ENCODE measurements around the gene PARPBP. TPM values are rescaled to one million over a fixed set of nuclear protein-coding genes. Genes with fewer than 3 reads are reported as not detected.

PARPBP gene, protein sequence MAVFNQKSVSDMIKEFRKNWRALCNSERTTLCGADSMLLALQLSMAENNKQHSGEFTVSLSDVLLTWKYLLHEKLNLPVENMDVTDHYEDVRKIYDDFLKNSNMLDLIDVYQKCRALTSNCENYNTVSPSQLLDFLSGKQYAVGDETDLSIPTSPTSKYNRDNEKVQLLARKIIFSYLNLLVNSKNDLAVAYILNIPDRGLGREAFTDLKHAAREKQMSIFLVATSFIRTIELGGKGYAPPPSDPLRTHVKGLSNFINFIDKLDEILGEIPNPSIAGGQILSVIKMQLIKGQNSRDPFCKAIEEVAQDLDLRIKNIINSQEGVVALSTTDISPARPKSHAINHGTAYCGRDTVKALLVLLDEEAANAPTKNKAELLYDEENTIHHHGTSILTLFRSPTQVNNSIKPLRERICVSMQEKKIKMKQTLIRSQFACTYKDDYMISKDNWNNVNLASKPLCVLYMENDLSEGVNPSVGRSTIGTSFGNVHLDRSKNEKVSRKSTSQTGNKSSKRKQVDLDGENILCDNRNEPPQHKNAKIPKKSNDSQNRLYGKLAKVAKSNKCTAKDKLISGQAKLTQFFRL
- total RNA-seq: 1.4 and 1.7 TPM in 2 replicates

DNA sequence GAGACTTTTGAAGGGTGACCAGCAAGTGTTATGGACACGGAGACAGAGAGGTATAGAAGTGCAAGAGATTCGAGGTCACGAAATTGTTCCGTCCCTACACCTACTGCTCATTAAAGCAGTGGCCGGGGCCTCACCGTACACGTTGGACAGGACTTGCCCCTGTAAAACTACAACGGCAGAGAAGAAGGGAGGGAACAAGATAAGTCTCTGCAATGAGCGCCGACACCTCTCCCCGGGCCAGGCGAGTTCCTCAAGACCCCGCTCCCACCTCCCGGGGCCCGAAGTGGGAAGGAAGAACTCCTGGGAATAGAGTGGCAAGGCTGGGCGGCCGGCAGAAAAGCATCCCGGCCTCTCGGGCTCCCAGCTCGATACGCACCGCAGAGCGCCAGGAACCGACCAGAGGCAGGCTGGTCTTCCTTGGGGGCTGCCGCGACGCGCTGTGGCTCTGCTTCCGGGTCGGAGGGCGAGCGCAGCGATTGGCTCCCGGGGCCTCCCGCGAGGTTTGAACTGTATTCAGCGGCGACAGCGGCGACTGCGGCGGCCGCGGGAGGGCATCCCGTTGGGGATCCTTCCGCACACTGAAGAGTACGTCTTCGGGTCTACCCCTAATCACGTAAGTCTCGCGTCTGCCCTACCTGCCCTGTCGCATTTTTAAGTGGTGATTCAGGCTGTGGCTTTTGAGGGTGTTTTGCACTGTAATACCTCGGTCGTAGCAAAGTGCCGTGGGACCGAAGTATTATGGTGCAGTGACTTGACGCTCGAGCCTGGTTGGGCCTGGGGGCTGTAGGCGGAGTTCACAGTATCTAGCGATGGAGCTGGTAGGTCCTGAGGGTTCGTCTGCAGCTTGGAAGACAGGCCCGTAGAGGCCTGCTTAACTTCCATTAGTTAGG, at the start of gene PARPBP, which contains the start of gene NUP37:
PARPBP (plus strand) TSS at position 510 of the 890 bp plus-strand sequence. CDS start 3,706 bp downstream, outside the sequence.
NUP37 (minus strand) TSS at position 441 of the 890 bp plus-strand sequence. CDS start 1,596 bp downstream, outside the sequence.

DNA sequence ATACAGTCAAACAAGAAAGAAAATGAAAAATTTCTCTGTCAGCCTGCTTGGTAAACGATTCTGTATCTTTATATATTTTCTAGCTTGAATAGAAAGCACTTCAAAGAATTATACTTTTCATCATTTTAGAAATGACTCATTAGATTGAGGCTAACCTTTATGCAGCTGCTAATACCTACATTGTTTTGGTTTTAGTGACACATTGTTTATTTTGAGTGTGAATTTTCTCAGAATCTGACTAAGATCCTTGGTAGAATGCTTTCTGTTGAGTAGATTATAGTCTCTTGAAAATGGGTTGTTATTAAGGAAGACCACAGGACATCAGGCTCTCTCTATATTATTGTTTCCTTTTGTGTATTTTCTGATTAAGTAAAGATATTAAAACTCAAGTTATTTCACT, 77.8 kb downstream of the PARPBP start, which contains the start of gene PMCH:
PMCH (minus strand) TSS at position 45 of the 400 bp plus-strand sequence. CDS start 63 bp downstream, outside the sequence.

Other genes with a start within 250 kb of the PARPBP start
- 6.5 and 20.0 TPM in 2 replicates for gene DRAM1, start 242.6 kb upstream of the PARPBP start, total RNA-seq
- gene WASHC3, start 58.2 kb upstream of the PARPBP start, total RNA-seq: 46.3 and 61.9 TPM in 2 replicates
- gene NUP37, start 69 bp upstream of the PARPBP start, total RNA-seq: 21.5 and 38.8 TPM in 2 replicates
- gene PMCH, start 77.7 kb downstream of the PARPBP start, total RNA-seq: not detected in 2 replicates

All from nasal cavity respiratory epithelium epithelial cell of viscerocranial mucosa (primary cell).